ENCODE results near the gene E2F3. TPM values are rescaled to one million over a fixed set of nuclear protein-coding genes. Genes with fewer than 3 reads are reported as not detected.
"Not testable (repeated sequence)": the region's sequence is repeated elsewhere in the genome, so short reads cannot be mapped to it uniquely, and the experiment has no call there.

The E2F3 gene
- total RNA-seq, 1 experiment from 2014 or later = 6.7 TPM

GRCh38 chr6:20465616-20466015 lies 63.9 kb downstream of the E2F3 start:
- not testable (repeated sequence) for DNase-seq (ENCODE audit: low read depth)

DNA sequence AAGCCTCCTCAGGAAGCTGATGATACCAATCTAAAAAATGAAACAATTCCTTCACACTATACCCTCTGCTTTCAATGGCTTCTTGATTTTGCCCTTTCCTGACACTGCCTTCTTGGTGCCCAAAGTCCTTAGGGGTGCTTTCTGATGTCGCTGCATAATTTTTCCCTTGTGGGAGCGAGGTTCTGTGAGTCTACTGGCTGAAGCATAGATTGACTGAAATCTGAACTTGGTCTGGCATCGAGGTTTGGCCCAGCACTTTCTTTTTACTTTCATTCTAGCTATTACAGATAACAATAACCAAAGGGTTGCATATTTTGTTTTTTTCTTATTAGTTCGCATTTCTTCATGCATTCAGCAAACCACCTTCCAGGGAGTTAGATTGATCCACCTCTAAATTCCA lies 65.8 kb downstream of the E2F3 start:
- no peak for DNase-seq (ENCODE audit: low read depth)

GRCh38 chr6:20468209-20468608 lies 66.5 kb downstream of the E2F3 start:
- DNase-seq (ENCODE audit: low read depth) = no peak

- DNase-seq (ENCODE audit: low read depth) = no peak
Measured at GRCh38 chr6:20472748-20473147, 71.1 kb downstream of the E2F3 start.

DNA sequence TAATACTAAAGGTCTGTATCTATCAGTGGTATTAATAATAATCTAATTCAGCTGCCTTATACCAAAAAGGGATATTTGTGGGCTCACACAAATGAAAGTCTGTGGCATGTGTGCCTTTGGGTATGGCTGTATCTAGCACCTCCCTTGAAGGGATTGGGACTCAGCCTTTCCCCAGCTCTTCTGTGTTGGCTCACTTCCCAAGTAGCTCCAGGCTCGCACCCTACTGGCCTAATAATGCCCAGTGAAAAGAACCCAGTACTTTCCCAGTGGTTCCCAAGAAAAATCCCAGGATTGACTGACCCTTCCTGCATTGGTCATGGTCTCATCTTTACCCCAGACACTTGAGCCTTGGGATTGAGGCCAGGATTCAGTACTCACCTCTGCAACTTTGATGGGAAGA lies 71.8 kb downstream of the E2F3 start:
- DNase-seq (ENCODE audit: low read depth) = no peak

DNA sequence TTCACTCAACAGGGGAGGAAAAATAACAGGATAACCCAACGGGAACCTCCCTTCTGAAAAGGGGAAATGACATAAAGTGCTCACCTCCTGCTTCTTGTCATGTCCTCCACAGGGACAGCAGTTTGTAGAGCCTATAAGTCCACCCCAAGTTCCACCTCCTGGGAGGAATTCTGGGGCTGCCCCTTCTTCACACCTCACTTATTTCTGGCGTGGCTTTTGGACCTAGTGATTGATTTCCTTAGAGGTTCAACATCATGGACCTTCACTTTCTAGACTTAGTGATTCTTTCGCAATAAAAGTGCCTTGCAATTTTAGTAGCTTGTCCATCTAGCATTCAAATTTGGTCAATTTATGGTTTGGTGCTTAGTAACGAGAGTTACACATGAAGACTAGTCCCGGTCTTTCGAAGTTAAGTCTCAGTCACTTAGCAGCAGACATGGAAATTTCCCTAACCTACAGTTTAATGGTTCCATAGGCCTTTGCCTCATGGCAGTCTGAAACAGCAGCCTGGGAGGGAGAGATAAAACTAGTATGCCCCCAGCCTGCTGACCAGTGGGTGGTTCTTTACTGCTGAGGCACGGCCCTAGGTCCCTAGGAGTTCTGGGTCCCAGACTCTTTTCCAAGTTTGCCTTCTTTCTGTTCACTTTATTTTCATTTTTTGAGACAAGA lies 73.3 kb downstream of the E2F3 start:
- no peak for DNase-seq (ENCODE audit: low read depth)

DNA sequence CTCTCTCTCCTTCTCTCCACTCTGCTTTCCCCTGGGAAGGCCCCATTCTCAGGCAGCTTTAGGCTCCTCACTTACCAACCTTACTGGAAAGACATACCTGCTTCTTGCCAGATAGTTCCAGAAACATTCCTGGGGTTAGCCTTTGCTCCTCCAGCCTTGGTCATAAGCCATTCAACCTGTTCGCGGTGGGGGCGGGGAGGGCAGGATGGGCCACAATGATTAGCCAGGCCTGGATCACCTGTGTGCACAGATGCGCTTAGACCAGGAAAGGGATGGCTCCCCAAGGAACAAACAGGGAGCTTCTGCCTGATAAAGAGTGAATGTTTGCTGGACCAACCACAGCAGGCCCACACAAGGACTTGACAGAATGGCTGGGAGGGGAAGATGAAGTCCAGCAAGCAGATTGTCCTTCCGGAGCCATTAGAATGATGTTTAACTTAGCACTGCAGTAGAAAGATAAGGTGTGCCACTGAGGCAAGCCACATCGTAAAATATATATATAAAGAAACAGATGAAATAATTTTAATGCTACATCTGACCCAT lies 74.9 kb downstream of the E2F3 start:
- DNase-seq (ENCODE audit: low read depth) = no peak

GRCh38 chr6:20477485-20477884 lies 75.8 kb downstream of the E2F3 start:
- no peak for DNase-seq (ENCODE audit: low read depth)

DNA sequence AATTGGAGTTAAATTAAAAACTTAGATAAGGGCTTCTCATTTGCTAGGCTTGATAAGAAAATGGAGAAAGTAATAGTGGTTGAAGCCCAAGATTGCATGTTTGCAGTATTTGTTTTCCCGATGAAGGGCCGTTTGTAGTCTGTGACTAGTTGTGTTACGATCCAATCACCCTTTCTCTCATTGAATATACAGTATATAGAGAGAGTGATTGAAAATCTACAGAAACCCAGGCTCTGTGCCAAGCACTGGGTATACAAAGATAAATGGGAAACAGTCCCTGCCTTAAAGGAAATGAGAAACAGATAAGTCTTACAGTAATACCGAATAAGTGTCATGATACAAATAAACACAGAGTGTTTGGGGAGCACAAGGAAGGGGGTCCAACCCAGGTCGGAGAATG lies 77.4 kb downstream of the E2F3 start:
- no peak for DNase-seq (ENCODE audit: low read depth)

DNA sequence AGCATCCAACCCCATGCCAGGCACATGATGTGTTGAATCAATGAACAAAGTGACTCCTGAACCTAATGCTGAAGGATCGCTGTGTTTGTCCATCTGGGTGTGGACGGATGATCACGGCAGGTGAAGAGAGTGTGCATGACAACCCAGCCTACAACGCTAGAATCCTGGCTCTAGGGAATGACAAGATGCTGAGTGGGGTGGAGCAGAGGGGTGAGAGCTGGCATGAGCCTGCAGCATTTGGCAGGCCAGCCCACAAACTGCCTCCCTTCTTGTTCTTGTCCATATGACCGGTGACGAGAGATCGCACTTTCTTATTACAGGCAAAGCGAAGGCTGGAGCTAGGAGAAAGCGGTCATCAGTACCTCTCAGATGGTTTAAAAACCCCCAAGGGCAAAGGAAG lies 77.8 kb downstream of the E2F3 start:
- DNase-seq (ENCODE audit: low read depth) = no peak

GRCh38 chr6:20481281-20481680 lies 79.6 kb downstream of the E2F3 start:
- DNase-seq (ENCODE audit: low read depth) = no peak

DNA sequence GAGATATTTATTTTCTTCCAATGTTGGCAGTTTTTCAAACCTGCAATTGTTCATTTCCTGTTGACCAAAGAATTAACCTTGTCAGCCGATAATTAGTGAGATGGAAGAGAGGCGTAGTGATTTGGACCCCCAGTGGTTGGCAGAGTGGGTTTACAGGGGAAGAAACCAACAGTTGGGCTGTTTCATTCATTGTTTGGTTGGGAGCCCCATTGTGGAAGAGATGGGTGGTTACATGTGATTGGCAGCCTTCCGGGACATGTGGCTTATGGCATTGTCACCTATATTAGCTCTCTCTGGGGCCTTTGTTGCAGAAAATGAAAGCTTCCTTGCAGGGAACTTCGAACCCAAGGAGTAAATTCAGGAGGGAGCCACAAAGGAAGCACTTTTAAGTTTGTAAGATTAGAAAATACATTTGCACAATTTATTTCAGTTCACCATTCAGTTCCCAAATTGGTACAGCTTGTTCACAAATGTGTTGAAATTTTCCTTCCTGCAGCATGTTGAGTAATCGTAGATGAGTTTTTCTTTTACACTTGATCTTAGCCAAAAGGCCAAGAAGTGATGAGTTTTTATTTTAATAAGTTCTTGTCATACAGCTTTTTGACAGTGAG lies 82.3 kb downstream of the E2F3 start:
- no peak for DNase-seq (ENCODE audit: low read depth)

- DNase-seq (ENCODE audit: low read depth) = no peak
Measured at GRCh38 chr6:20486641-20487040, 85.0 kb downstream of the E2F3 start.

GRCh38 chr6:20487669-20488375 lies 86.1 kb downstream of the E2F3 start:
- DNase-seq (ENCODE audit: low read depth) = no peak

- no peak for DNase-seq (ENCODE audit: low read depth)
Measured at GRCh38 chr6:20490591-20490990, 88.9 kb downstream of the E2F3 start.

DNA sequence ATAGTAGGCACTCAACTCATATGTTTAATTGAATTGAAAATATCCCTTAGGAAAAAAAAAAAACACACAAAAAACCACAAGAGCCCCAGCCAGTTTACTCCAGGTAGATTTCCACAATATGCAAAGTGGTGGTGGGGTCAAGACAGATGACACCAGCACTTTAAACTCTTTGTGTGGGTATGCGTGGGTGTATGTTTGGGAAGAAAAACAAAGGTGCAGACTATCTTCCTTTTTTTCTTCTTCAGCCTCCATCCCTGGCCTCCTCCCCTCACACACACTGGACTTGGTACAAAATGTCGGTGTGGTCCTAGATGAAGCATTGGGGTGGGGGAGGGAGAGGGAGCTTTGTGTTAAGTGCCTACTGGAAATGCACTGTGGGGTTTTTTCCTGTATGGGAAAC lies 90.4 kb downstream of the E2F3 start:
- DNase-seq (ENCODE audit: low read depth) = no peak

- peak; percentile 37 for DNase-seq (ENCODE audit: low read depth)
Measured at GRCh38 chr6:20497216-20498040, 95.7 kb downstream of the E2F3 start.

DNA sequence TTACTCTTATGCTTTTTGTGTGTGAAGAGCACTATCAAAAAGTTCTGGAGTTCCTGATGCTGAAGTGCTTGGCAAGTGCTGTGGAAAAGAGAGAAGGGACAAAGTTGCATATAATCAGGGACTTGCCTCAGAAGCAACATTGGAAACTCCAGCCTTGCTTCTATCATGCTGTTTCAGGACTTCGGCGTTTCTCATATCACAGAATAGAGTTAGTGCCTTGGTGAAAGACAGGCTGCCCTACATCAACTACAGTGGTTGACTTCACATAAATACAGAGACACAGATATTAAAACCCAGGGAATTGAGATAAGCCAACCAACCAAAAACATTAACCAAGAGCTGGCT lies 96.3 kb downstream of the E2F3 start:
- no peak for DNase-seq (ENCODE audit: low read depth)

GRCh38 chr6:20509212-20509611 lies 107.5 kb downstream of the E2F3 start:
- no peak for DNase-seq (ENCODE audit: low read depth)

DNA sequence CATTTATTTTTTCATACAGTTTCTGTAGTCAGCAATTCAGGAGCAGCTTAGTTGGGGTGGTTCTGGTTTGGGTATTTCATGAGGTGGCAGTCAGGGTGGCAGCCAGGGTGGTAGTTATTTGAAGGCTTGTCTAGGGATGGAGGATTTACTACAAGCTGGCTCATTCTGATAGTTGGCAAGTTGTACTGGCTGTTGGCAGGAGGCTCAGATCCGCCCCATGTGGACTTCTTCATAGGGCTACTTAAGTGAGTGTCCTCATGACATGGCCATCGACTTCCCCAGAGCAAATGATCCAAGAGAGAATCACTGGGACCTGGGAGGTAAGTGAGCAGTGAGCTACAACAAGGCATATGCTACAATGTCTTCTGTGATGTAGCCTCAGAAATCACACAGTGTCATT lies 110.2 kb downstream of the E2F3 start:
- DNase-seq (ENCODE audit: low read depth) = no peak

DNA sequence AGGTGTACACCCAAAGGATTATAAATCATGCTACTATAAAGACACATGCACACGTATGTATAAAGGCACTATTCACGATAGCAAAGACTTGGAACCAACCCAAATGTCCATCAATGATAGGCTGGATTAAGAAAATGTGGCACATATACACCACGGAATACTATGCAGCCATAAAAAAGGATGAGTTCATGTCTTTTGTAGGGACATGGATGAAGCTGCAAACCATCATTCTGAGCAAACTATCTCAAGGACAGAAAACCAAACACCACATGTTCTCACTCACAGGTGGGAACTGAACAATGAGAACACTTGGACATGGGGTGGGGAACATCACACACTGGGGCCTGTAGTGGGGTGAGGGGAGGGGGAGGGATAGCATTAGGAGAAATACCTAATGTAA lies 123.5 kb downstream of the E2F3 start:
- not testable (repeated sequence) for DNase-seq (ENCODE audit: low read depth)

DNA sequence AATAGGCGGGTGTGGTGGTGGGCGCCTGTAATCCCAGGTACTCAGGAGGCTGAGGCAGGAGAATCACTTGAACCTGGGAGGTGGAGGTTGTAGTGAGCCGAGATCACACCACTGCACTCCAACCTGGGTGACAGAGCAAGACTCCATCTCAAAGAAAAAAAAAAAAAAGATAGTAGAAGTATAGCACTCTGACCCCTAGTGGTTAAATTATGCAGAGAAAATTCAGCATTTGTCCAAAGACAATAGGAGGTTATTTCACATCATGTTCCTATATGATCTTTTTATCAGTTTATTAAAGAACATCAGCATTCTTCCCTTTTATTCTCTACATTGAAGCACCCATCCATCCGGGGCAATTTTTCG lies 127.4 kb downstream of the E2F3 start:
- DNase-seq (ENCODE audit: low read depth) = peak; percentile 59
